Panc1 (cell line): Measurements from ENCODE around the gene ENHO. TPM values are rescaled to one million over a fixed set of nuclear protein-coding genes. Genes with fewer than 3 reads are reported as not detected.

ENCODE experiments used
- ATAC-seq: fragments of 200-7000 bp; cut with Tn5 transposase; 2 replicates; pipeline ENCODE4 v1.9.1; 2020; ENCODE audit warnings: mild to moderate bottlenecking, moderate library complexity
- BruUV-seq: library from RNA; stranded (reverse); fragments of 400-500 nt; replicated peaks from 2 replicates; lab custom pipeline; 2021; lab: Mats Ljungman, UMichigan
- CTCF ChIA-PET: fragments of 300-600 bp; sonication (Branson Sonifier 250); formaldehyde crosslinking; loops from one replicate; lab custom pipeline; 2022; ENCODE audit warnings: antibody characterized with exemption; lab: Charles Lee
- POLR2A ChIA-PET: fragments of 300-600 bp; sonication (Branson Sonifier 250); formaldehyde crosslinking; loops from one replicate; lab custom pipeline; 2022; ENCODE audit warnings: antibody characterized with exemption; lab: Charles Lee
- DNase-seq: peaks from one replicate; pipeline ENCODE4 v3.0.0-alpha.2; 2010; ENCODE audit warnings: low read depth, low spot score
- H3K27ac ChIP-seq: 2 replicates; pipeline ENCODE4 v1.5.1; 2011; ENCODE audit warnings: mild to moderate bottlenecking, low read length, inconsistent platforms
- H3K27me3 ChIP-seq: fragments of 200-500 bp; sonication (Bioruptor generic); 2 replicates; pipeline ENCODE4 v1.6.0; 2014; ENCODE audit warnings: low read length, inconsistent platforms; ENCODE audit not compliant: control insufficient read depth, insufficient read depth
- H3K36me3 ChIP-seq: fragments of 200-500 bp; sonication (Bioruptor generic); 2 replicates; pipeline ENCODE4 v1.5.1; 2014; ENCODE audit warnings: inconsistent platforms, mild to moderate bottlenecking, low read length, moderate library complexity; ENCODE audit not compliant: control insufficient read depth, insufficient read depth
- H3K4me1 ChIP-seq: 2 replicates; pipeline ENCODE4 v1.5.1; 2011; ENCODE audit warnings: inconsistent platforms, mild to moderate bottlenecking, low read length, moderate library complexity; ENCODE audit not compliant: control insufficient read depth, insufficient read depth
- H3K4me3 ChIP-seq, 2 experiments: 2 replicates each; pipeline ENCODE4 v1.5.1; 2011 to 2012; ENCODE audit warnings: low read depth in 2 of 2, low read length in 2 of 2, mild to moderate bottlenecking in 2 of 2, inconsistent platforms in 1 of 2, moderate library complexity in 1 of 2
- H3K9me3 ChIP-seq: fragments of 200-500 bp; sonication (Bioruptor generic); 2 replicates; pipeline ENCODE4 v1.5.1; 2014; ENCODE audit warnings: low read depth, mild to moderate bottlenecking, inconsistent platforms, low read length, moderate library complexity; ENCODE audit not compliant: control insufficient read depth, insufficient read depth
- POLR2AphosphoS5 ChIP-seq: IDR thresholded peaks from 2 replicates; pipeline ENCODE4 v1.6.1; 2012; ENCODE audit warnings: mild to moderate bottlenecking, low read depth, low read length, moderate library complexity
- SIN3A ChIP-seq: IDR thresholded peaks from 2 replicates; pipeline ENCODE4 v1.6.1; 2012; ENCODE audit warnings: low read depth, mild to moderate bottlenecking, low read length, moderate library complexity, borderline replicate concordance; ENCODE audit not compliant: insufficient read depth
- TCF7L2 ChIP-seq: IDR thresholded peaks from 2 replicates; pipeline ENCODE4 v1.6.1; 2011; ENCODE audit warnings: mild to moderate bottlenecking, low read depth, low read length, inconsistent platforms
- in situ Hi-C: cut with HindIII; loops from 2 replicates; pipeline ENCODE4 v1.10.0; 2016; ENCODE audit warnings: low sequenced_read_pairs, low pct_unique_long_range_greater_than_20kb
- intact Hi-C: fragments of 100-400 bp; cut with micrococcal nuclease; formaldehyde crosslinking; loops from one replicate; pipeline ENCODE4 v1.10.0; 2022; ENCODE audit not compliant: unreplicated experiment
- total RNA-seq: library from RNA; stranded (reverse); gene quantifications from one replicate; pipeline ENCODE4 v1.2.1, GENCODE V29; 2021; ENCODE audit not compliant: unreplicated experiment
- TF ChIP-seq, protein P1 (sequence below): fragments of 450-650 bp; IDR thresholded peaks from 2 replicates; pipeline ENCODE4 v1.5.1; 2017; ENCODE audit warnings: mild to moderate bottlenecking
- TF ChIP-seq, protein P2 (sequence below), 2 experiments: IDR thresholded peaks; 2 replicates each; pipeline ENCODE4 v1.6.1; 2011 to 2012; ENCODE audit warnings: low read depth in 2 of 2, control low read depth in 1 of 2, low read length in 1 of 2, mild to moderate bottlenecking in 1 of 2, moderate library complexity in 1 of 2; ENCODE audit not compliant: insufficient read depth in 1 of 2

Gene ENHO
- total RNA-seq, 1 experiment from 2014 or later = 7.2 TPM

DNA sequence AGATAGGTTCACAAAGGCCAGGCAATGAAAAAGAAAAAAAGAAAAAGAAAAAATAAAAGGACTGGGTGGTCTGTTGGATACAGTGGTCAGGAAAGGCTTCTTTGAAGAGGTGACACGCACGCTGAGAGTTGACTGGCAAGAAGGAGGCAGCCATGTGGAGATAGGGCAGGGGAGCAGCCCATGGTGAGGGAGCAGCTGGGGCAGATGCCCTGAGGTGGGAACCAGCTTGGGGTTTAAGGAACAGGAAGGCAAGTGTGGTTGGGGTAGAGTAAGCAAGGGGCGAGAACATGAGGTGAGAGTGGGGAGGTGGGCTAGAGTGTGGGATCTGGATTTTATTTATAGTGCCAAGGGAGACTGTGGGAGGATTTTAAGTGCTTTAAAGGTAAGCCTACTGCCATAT, 6.8 kb downstream of the ENHO start:
- BruUV-seq = no TSS peak
- Histone ChIP-seq H3K27me3 (no peaks in the 10 kb centered on the region), H3K4me3 (no peak overlapping the region), H3K4me1 (no peaks in the 10 kb centered on the region), H3K27ac (no peak overlapping the region), H3K9me3 (no peaks in the 10 kb centered on the region), H3K36me3 (no peaks in the 10 kb centered on the region)
- DNase-seq = no peak
- ChIA-PET POLR2A (no interaction called here), CTCF (no interaction called here)
- intact Hi-C loops (no loop called here), in situ Hi-C loops (no loop called here)
- no peak for ATAC-seq
- TF ChIP-seq TCF7L2 (no peak), SIN3A (no peak), POLR2AphosphoS5 (no peak)
- TF ChIP-seq, protein P1, sequence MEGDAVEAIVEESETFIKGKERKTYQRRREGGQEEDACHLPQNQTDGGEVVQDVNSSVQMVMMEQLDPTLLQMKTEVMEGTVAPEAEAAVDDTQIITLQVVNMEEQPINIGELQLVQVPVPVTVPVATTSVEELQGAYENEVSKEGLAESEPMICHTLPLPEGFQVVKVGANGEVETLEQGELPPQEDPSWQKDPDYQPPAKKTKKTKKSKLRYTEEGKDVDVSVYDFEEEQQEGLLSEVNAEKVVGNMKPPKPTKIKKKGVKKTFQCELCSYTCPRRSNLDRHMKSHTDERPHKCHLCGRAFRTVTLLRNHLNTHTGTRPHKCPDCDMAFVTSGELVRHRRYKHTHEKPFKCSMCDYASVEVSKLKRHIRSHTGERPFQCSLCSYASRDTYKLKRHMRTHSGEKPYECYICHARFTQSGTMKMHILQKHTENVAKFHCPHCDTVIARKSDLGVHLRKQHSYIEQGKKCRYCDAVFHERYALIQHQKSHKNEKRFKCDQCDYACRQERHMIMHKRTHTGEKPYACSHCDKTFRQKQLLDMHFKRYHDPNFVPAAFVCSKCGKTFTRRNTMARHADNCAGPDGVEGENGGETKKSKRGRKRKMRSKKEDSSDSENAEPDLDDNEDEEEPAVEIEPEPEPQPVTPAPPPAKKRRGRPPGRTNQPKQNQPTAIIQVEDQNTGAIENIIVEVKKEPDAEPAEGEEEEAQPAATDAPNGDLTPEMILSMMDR = no peak
- TF ChIP-seq, protein P2, sequence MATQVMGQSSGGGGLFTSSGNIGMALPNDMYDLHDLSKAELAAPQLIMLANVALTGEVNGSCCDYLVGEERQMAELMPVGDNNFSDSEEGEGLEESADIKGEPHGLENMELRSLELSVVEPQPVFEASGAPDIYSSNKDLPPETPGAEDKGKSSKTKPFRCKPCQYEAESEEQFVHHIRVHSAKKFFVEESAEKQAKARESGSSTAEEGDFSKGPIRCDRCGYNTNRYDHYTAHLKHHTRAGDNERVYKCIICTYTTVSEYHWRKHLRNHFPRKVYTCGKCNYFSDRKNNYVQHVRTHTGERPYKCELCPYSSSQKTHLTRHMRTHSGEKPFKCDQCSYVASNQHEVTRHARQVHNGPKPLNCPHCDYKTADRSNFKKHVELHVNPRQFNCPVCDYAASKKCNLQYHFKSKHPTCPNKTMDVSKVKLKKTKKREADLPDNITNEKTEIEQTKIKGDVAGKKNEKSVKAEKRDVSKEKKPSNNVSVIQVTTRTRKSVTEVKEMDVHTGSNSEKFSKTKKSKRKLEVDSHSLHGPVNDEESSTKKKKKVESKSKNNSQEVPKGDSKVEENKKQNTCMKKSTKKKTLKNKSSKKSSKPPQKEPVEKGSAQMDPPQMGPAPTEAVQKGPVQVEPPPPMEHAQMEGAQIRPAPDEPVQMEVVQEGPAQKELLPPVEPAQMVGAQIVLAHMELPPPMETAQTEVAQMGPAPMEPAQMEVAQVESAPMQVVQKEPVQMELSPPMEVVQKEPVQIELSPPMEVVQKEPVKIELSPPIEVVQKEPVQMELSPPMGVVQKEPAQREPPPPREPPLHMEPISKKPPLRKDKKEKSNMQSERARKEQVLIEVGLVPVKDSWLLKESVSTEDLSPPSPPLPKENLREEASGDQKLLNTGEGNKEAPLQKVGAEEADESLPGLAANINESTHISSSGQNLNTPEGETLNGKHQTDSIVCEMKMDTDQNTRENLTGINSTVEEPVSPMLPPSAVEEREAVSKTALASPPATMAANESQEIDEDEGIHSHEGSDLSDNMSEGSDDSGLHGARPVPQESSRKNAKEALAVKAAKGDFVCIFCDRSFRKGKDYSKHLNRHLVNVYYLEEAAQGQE (IDR thresholded peaks at IDR 0.05; ENCODE audit: insufficient read depth in 1 of 2, low read depth in 2 of 2, low read length in 1 of 2) = no peak

DNA sequence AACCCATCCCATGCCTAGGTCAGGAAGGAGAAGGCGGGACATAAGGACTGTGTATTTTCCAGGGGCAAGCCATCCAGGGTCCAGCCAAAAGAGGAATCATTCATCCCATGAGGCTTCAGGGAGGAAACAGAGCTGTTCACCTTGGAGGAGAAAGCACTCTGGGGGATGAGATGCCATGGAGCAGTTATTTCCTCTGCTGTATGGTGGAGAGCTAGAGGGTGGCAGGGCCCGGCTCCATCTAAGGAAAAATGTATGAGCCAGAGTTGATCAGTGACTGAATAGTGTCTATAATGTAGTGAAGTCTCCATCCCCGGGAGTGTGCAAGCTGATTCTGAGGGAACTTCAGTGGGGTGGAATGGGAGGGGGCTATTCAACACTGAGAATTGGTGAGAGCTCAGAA, 8.0 kb downstream of the ENHO start:
- H3K27me3 ChIP-seq = no peaks in the 10 kb centered on the region
- no peaks in the 10 kb centered on the region for H3K9me3 ChIP-seq
- no peak overlapping the region for H3K4me3 ChIP-seq
- H3K27ac ChIP-seq = no peak overlapping the region
- POLR2A ChIA-PET = no interaction called here
- no TSS peak for BruUV-seq
- ATAC-seq (no peak), DNase-seq (no peak)
- CTCF ChIA-PET = no interaction called here
- TF ChIP-seq, protein P1 = no peak
- TF ChIP-seq SIN3A (no peak), TCF7L2 (no peak), POLR2AphosphoS5 (no peak)
- TF ChIP-seq, protein P2 (IDR thresholded peaks at IDR 0.05; ENCODE audit: insufficient read depth in 1 of 2, low read depth in 2 of 2, low read length in 1 of 2) = no peak
- in situ Hi-C loops = no loop called here
- H3K4me1 ChIP-seq = no peaks in the 10 kb centered on the region
- intact Hi-C loops = no loop called here
- no peaks in the 10 kb centered on the region for H3K36me3 ChIP-seq
